Mesothelial cell of epicardium (in vitro differentiated cells): ENCODE measurements around the gene ZNF627. TPM values are rescaled to one million over a fixed set of nuclear protein-coding genes. Genes with fewer than 3 reads are reported as not detected.
"Not testable (repeated sequence)": the region's sequence is repeated elsewhere in the genome, so short reads cannot be mapped to it uniquely, and the experiment has no call there.

Experiments
- DNase-seq, 2 experiments: peaks; one replicate each; pipeline ENCODE4 v3.0.0; 2021; ENCODE audit warnings: low spot score in 2 of 2; ENCODE audit not compliant: unreplicated experiment in 2 of 2
- H3K27ac Mint-ChIP-seq: 2 replicates; pipeline ENCODE4 v1.8.0; 2021; ENCODE audit warnings: mixed read lengths
- H3K27me3 Mint-ChIP-seq: 2 replicates; pipeline ENCODE4 v1.8.0; 2021; ENCODE audit warnings: low read depth, mixed read lengths
- H3K36me3 Mint-ChIP-seq: 2 replicates; pipeline ENCODE4 v1.8.0; 2021; ENCODE audit warnings: mixed read lengths
- H3K4me1 Mint-ChIP-seq: 2 replicates; pipeline ENCODE4 v1.8.0; 2021; ENCODE audit warnings: mixed read lengths
- H3K4me3 Mint-ChIP-seq: 2 replicates; pipeline ENCODE4 v1.8.0; 2021; ENCODE audit warnings: mild to moderate bottlenecking, moderate library complexity, mixed read lengths
- H3K9me3 Mint-ChIP-seq: 2 replicates; pipeline ENCODE4 v1.8.0; 2021; ENCODE audit warnings: mixed read lengths
- CTCF ChIP-seq: fragments of 200-600 bp; sonication (generic); IDR thresholded peaks from one replicate; pipeline ENCODE4 v1.5.0; 2021; ENCODE audit warnings: antibody characterized with exemption; ENCODE audit not compliant: unreplicated experiment
- total RNA-seq: library from RNA; stranded (reverse); gene quantifications from 3 replicates; pipeline ENCODE4 v1.2.1, GENCODE V29; 2021

The ZNF627 gene
- total RNA-seq, 1 donor from 2014 or later, result 29.8 TPM

- Mint-ChIP-seq H3K9me3 (peaks cover 39% of the 10 kb centered on the region), H3K27ac (peak overlapping the region; percentile 61), H3K27me3 (no peaks in the 10 kb centered on the region), H3K4me3 (no peak overlapping the region), H3K4me1 (no peaks in the 10 kb centered on the region), H3K36me3 (peaks cover 74% of the 10 kb centered on the region)
- DNase-seq, result no peak
- no peak for TF ChIP-seq CTCF
Measured at GRCh38 chr19:11612816-11613511, 15.7 kb downstream of the ZNF627 start.

GRCh38 chr19:11617180-11618062 is 20.1 kb downstream of the ZNF627 start:
- peaks cover 89% of the 10 kb centered on the region for H3K36me3 Mint-ChIP-seq
- no peak for TF ChIP-seq CTCF
- H3K4me1 Mint-ChIP-seq, result no peaks in the 10 kb centered on the region
- H3K27me3 Mint-ChIP-seq, result no peaks in the 10 kb centered on the region
- H3K4me3 Mint-ChIP-seq, result no peak overlapping the region
- DNase-seq, result no peak
- H3K27ac Mint-ChIP-seq, result no peak overlapping the region
- peaks cover 51% of the 10 kb centered on the region for H3K9me3 Mint-ChIP-seq

GRCh38 chr19:11620553-11620952 is 23.3 kb downstream of the ZNF627 start:
- DNase-seq, result no peak
- H3K9me3 Mint-ChIP-seq, result peaks cover 44% of the 10 kb centered on the region
- peaks cover 10% of the 10 kb centered on the region for H3K4me1 Mint-ChIP-seq
- peaks cover 65% of the 10 kb centered on the region for H3K36me3 Mint-ChIP-seq
- TF ChIP-seq CTCF, result no peak
- no peak overlapping the region for H3K4me3 Mint-ChIP-seq
- peaks cover 23% of the 10 kb centered on the region for H3K27me3 Mint-ChIP-seq
- H3K27ac Mint-ChIP-seq, result no peak overlapping the region

- H3K4me3 Mint-ChIP-seq, H3K27ac Mint-ChIP-seq, DNase-seq: not testable (repeated sequence)
- Mint-ChIP-seq H3K36me3 (peaks cover 50% of the 10 kb centered on the region), H3K9me3 (peaks cover 35% of the 10 kb centered on the region), H3K27me3 (peaks cover 39% of the 10 kb centered on the region), H3K4me1 (peaks cover 10% of the 10 kb centered on the region)
Measured at GRCh38 chr19:11622401-11622800, 25.1 kb downstream of the ZNF627 start.

- Mint-ChIP-seq H3K27me3 (peaks cover 39% of the 10 kb centered on the region), H3K4me3 (peak overlapping the region; percentile 56), H3K27ac (no peak overlapping the region), H3K9me3 (peaks cover 25% of the 10 kb centered on the region), H3K36me3 (peaks cover 34% of the 10 kb centered on the region), H3K4me1 (peaks cover 10% of the 10 kb centered on the region)
- TF ChIP-seq CTCF, result no peak
- DNase-seq, result no peak
Measured at GRCh38 chr19:11624069-11624463, 26.8 kb downstream of the ZNF627 start.

GRCh38 chr19:11626252-11626651 is 29.0 kb downstream of the ZNF627 start:
- H3K27ac Mint-ChIP-seq, result no peak overlapping the region
- H3K4me1 Mint-ChIP-seq, result peaks cover 10% of the 10 kb centered on the region
- peaks cover 15% of the 10 kb centered on the region for H3K9me3 Mint-ChIP-seq
- H3K27me3 Mint-ChIP-seq, result peaks cover 44% of the 10 kb centered on the region
- DNase-seq, result no peak
- peaks cover 12% of the 10 kb centered on the region for H3K36me3 Mint-ChIP-seq
- H3K4me3 Mint-ChIP-seq, result no peak overlapping the region
- TF ChIP-seq CTCF, result no peak
